Keratinocyte (primary cell): ENCODE data around the gene RFX3. TPM values are rescaled to one million over a fixed set of nuclear protein-coding genes. Genes with fewer than 3 reads are reported as not detected.

ENCODE experiments used
- DNase-seq: peaks from one replicate; pipeline ENCODE4 v3.0.0-alpha.2; 2011; ENCODE audit warnings: low read depth, missing footprints, low spot score
- FAIRE-seq: peaks from 2 replicates; lab custom pipeline; 2011; peaks lifted over from hg19 to GRCh38; lab: Jason Lieb, UNC
- H2AFZ ChIP-seq: 2 replicates; pipeline ENCODE4 v1.6.0; 2012; ENCODE audit warnings: low read length, control low read depth, inconsistent platforms; ENCODE audit not compliant: control insufficient read depth
- H3K27ac ChIP-seq: 2 replicates; pipeline ENCODE4 v1.5.1; 2011; ENCODE audit warnings: low read length; ENCODE audit not compliant: control insufficient read depth, insufficient read depth
- H3K27me3 ChIP-seq: 3 replicates; pipeline ENCODE4 v1.6.0; 2011; ENCODE audit warnings: low read length; ENCODE audit not compliant: control insufficient read depth, insufficient read depth; ENCODE audit errors: extremely low read depth
- H3K36me3 ChIP-seq, 2 experiments: 2 replicates in 1 of 2; 3 replicates in 1 of 2; pipeline ENCODE4 v1.5.1; 2011; ENCODE audit warnings: low read length in 2 of 2, mild to moderate bottlenecking in 1 of 2; ENCODE audit not compliant: control insufficient read depth in 2 of 2, insufficient read depth in 2 of 2; ENCODE audit errors: extremely low read depth in 1 of 2
- H3K4me1 ChIP-seq: 3 replicates; pipeline ENCODE4 v1.5.1; 2011; ENCODE audit warnings: low read length; ENCODE audit not compliant: control insufficient read depth, insufficient read depth; ENCODE audit errors: extremely low read depth
- H3K4me2 ChIP-seq: 3 replicates; pipeline ENCODE4 v1.6.0; 2011; ENCODE audit warnings: low read depth, low read length; ENCODE audit not compliant: control insufficient read depth, insufficient read depth; ENCODE audit errors: extremely low read depth
- H3K4me3 ChIP-seq, 3 experiments: fragments of 200-600 bp in 1 of 3; sonication (generic) in 1 of 3; 2 replicates in 2 of 3; 3 replicates in 1 of 3; pipeline ENCODE4 v1.5.1; 2011 to 2016; ENCODE audit warnings: low read length in 3 of 3, mild to moderate bottlenecking in 3 of 3, control low read depth in 2 of 3, inconsistent platforms in 1 of 3, low read depth in 1 of 3, mixed read lengths in 1 of 3, mixed run types in 1 of 3, moderate library complexity in 1 of 3; ENCODE audit not compliant: control insufficient read depth in 2 of 3, insufficient read depth in 2 of 3; ENCODE audit errors: extremely low read depth in 1 of 3
- H3K79me2 ChIP-seq: 2 replicates; pipeline ENCODE4 v1.6.0; 2012; ENCODE audit warnings: low read length; ENCODE audit not compliant: control insufficient read depth, insufficient read depth
- H3K9ac ChIP-seq: 3 replicates; pipeline ENCODE4 v1.6.0; 2011; ENCODE audit warnings: low read length; ENCODE audit not compliant: control insufficient read depth, insufficient read depth; ENCODE audit errors: extremely low read depth
- H3K9me1 ChIP-seq: 3 replicates; pipeline ENCODE4 v1.6.0; 2011; ENCODE audit warnings: low read length; ENCODE audit not compliant: control insufficient read depth, insufficient read depth; ENCODE audit errors: extremely low read depth
- H3K9me3 ChIP-seq: 2 replicates; pipeline ENCODE4 v1.5.1; 2012; ENCODE audit warnings: low read depth, low read length; ENCODE audit not compliant: control insufficient read depth
- H4K20me1 ChIP-seq: 3 replicates; pipeline ENCODE4 v1.6.0; 2011; ENCODE audit warnings: low read length; ENCODE audit not compliant: control insufficient read depth, insufficient read depth; ENCODE audit errors: extremely low read depth
- EZH2 ChIP-seq: IDR thresholded peaks from one replicate; pipeline ENCODE4 v1.6.1; 2012; ENCODE audit warnings: inconsistent platforms, mild to moderate bottlenecking, low read length, moderate library complexity
- dilution Hi-C: fragments of 300-500 bp; cut with MboI; formaldehyde crosslinking; loops from one replicate; pipeline ENCODE4 v1.7.0; 2020; ENCODE audit warnings: low sequenced_read_pairs; ENCODE audit not compliant: extremely low pct_ligation_motif_present
- polyA plus RNA-seq, 5 experiments: library from polyadenylated mRNA; depleted of rRNA in 3 of 5; stranded (reverse) in 3 of 5; stranded (forward) in 1 of 5; unstranded in 1 of 5; fragments of >200 nt; gene quantifications; 1 replicate in 1 of 5; 2 replicates in 3 of 5; 3 replicates in 1 of 5; pipeline versions ENCODE4 v1.2.1 to v1.2.3, GENCODE V29; 2011 to 2012; ENCODE audit warnings: missing spikeins in 2 of 5, low read depth in 1 of 5, low replicate concordance in 1 of 5
- TF ChIP-seq, protein P1 (sequence below), 3 experiments: IDR thresholded peaks in 1 of 3; conservative IDR thresholded peaks in 1 of 3; optimal IDR thresholded peaks in 1 of 3; 2 replicates in 2 of 3; 3 replicates in 1 of 3; pipeline versions ENCODE3 to v1.5.1; 2011; ENCODE audit warnings: low read length in 3 of 3, mild to moderate bottlenecking in 3 of 3, moderate library complexity in 2 of 3, control low read depth in 1 of 3, inconsistent platforms in 1 of 3; ENCODE audit not compliant: insufficient read depth in 2 of 3; ENCODE audit errors: extremely low read depth in 1 of 3

The RFX3 gene
- polyA plus RNA-seq, 1 donor (not counting 4 experiments of a cell fraction or from before 2014, with no cell fraction given), result 1.8 TPM

DNA sequence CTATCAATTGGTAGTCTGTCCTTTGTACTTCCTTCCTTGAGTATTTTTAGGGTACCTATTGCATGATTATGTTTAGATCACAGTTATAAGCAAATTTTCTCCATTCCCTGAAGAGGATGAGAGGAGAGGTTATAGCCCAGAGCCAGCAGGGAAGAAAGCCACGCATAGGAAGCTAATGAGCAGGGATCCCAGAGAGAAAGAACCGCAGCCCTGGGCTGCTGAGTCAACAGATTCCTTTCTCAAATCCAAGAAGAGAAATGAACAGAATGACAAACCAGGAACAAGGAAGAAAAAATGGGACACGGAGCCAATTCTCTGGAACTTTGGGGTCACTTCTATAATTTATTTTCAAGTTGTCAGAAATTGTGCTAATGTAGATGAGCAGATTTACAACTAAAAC, 284.5 kb downstream of the RFX3 start:
- Histone ChIP-seq H3K9me3 (no peaks in the 10 kb centered on the region), H3K9ac (no peak overlapping the region), H3K4me1 (no peaks in the 10 kb centered on the region), H3K36me3 (no peaks in the 10 kb centered on the region), H2AFZ (no peak overlapping the region), H3K27me3 (no peaks in the 10 kb centered on the region), H3K4me3 (no peak overlapping the region), H4K20me1 (no peaks in the 10 kb centered on the region), H3K79me2 (no peaks in the 10 kb centered on the region), H3K9me1 (no peaks in the 10 kb centered on the region), H3K27ac (no peak overlapping the region), H3K4me2 (no peak overlapping the region)
- dilution Hi-C loops, result loop anchor here (25.0 kb wide), 1 partner anchor 196 kb away; no protein-coding TSS in a partner anchor
- no peak for FAIRE-seq
- no peak for DNase-seq
- TF ChIP-seq, protein P1, sequence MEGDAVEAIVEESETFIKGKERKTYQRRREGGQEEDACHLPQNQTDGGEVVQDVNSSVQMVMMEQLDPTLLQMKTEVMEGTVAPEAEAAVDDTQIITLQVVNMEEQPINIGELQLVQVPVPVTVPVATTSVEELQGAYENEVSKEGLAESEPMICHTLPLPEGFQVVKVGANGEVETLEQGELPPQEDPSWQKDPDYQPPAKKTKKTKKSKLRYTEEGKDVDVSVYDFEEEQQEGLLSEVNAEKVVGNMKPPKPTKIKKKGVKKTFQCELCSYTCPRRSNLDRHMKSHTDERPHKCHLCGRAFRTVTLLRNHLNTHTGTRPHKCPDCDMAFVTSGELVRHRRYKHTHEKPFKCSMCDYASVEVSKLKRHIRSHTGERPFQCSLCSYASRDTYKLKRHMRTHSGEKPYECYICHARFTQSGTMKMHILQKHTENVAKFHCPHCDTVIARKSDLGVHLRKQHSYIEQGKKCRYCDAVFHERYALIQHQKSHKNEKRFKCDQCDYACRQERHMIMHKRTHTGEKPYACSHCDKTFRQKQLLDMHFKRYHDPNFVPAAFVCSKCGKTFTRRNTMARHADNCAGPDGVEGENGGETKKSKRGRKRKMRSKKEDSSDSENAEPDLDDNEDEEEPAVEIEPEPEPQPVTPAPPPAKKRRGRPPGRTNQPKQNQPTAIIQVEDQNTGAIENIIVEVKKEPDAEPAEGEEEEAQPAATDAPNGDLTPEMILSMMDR (optimal IDR thresholded peaks at IDR 0.05 in 1 of 3, IDR thresholded peaks at IDR 0.05 in 1 of 3, conservative IDR thresholded peaks at IDR 0.05 in 1 of 3; ENCODE audit: extremely low read depth in 1 of 3, insufficient read depth in 2 of 3, low read length in 3 of 3), result no peak
- no peak for TF ChIP-seq EZH2

DNA sequence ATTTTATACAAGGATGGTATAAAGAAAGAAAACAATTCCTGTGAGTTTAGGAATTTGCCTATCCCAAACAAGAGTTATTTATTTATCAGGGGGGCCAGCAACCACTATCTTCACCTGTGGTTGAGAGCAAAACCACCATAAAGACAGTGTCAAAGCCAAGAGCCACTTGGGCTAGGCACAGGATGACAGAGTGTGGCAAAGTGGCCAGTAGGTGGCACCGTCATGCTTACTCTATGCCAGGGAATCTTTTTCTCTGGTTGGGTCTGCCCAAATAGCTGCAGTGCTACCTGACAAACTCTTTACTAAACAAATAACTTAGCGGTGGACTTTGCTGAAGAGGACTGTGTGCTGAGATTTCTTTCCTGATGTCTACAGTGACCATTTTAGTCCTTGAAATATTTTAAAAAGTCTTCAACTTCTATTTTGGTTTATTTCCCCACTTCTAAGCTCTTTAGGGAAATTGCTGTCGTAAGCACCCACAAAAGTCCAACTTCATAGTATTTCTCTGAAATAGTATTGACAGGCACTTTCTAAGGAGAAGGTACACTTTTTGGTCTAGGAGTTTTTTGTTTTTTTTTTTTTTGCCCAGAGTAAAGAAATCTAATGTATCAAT, 285.0 kb downstream of the RFX3 start:
- no peak overlapping the region for H3K9ac ChIP-seq
- dilution Hi-C loops, result loop anchor here (25.0 kb wide), 1 partner anchor 197 kb away; no protein-coding TSS in a partner anchor
- H3K27ac ChIP-seq, result no peak overlapping the region
- DNase-seq (no peak), FAIRE-seq (peak; percentile 68)
- H3K79me2 ChIP-seq, result no peaks in the 10 kb centered on the region
- H3K27me3 ChIP-seq, result no peaks in the 10 kb centered on the region
- no peak for TF ChIP-seq EZH2
- TF ChIP-seq, protein P1 (optimal IDR thresholded peaks at IDR 0.05 in 1 of 3, IDR thresholded peaks at IDR 0.05 in 1 of 3, conservative IDR thresholded peaks at IDR 0.05 in 1 of 3; ENCODE audit: extremely low read depth in 1 of 3, insufficient read depth in 2 of 3, low read length in 3 of 3), result peak; percentile 87 to 98 (median 89)
- H3K4me1 ChIP-seq, result no peaks in the 10 kb centered on the region
- no peaks in the 10 kb centered on the region for H4K20me1 ChIP-seq
- no peaks in the 10 kb centered on the region for H3K9me1 ChIP-seq
- no peak overlapping the region for H3K4me3 ChIP-seq
- no peak overlapping the region for H2AFZ ChIP-seq
- no peak overlapping the region for H3K4me2 ChIP-seq
- H3K36me3 ChIP-seq, result no peaks in the 10 kb centered on the region
- H3K9me3 ChIP-seq, result no peaks in the 10 kb centered on the region
